Natural killer cell (primary cell): ENCODE measurements around the gene THRB. TPM values are rescaled to one million over a fixed set of nuclear protein-coding genes. Genes with fewer than 3 reads are reported as not detected.

Experiments used
- ATAC-seq, 3 donors: fragments of 150-1000 bp in 2 of 3; fragments of 200-7000 bp in 1 of 3; cut with Tn5 transposase; 1 replicate in 1 of 3; 2 replicates in 2 of 3; pipeline ENCODE4 v1.10.0; 2021; ENCODE audit warnings: mild to moderate bottlenecking in 2 of 3, moderate library complexity in 2 of 3
- DNase-seq, 2 donors: peaks; one replicate each; pipeline versions ENCODE4 v3.0.0 to v3.0.0-alpha.2; 2013 to 2021; ENCODE audit warnings: mixed read lengths in 1 of 2
- H3K27ac ChIP-seq: one replicate; pipeline ENCODE4 v1.5.1; 2013; ENCODE audit warnings: mild to moderate bottlenecking, low read length
- H3K27me3 ChIP-seq: one replicate; pipeline ENCODE4 v1.6.1; 2013; ENCODE audit warnings: low read length; ENCODE audit not compliant: control insufficient read depth, insufficient read depth
- H3K36me3 ChIP-seq: one replicate; pipeline ENCODE4 v1.6.1; 2013; ENCODE audit warnings: low read length; ENCODE audit not compliant: control insufficient read depth, insufficient read depth
- H3K4me1 ChIP-seq: one replicate; pipeline ENCODE4 v1.6.1; 2013; ENCODE audit warnings: low read length; ENCODE audit not compliant: control insufficient read depth, insufficient read depth
- H3K4me3 ChIP-seq: one replicate; pipeline ENCODE4 v1.5.1; 2013; ENCODE audit warnings: low read length
- H3K9me3 ChIP-seq: one replicate; pipeline ENCODE4 v1.6.1; 2013; ENCODE audit warnings: low read length; ENCODE audit not compliant: control insufficient read depth, insufficient read depth
- H3K27ac Mint-ChIP-seq, 2 donors: one replicate each; pipeline ENCODE4 v1.8.0; 2022; ENCODE audit warnings: mild to moderate bottlenecking in 2 of 2, mixed read lengths in 2 of 2, moderate library complexity in 1 of 2
- H3K27me3 Mint-ChIP-seq, 2 donors: one replicate each; pipeline ENCODE4 v1.8.0; 2022; ENCODE audit warnings: low read depth in 2 of 2, mixed read lengths in 2 of 2
- H3K36me3 Mint-ChIP-seq: one replicate; pipeline ENCODE4 v1.8.0; 2022; ENCODE audit warnings: mixed read lengths
- H3K4me1 Mint-ChIP-seq, 2 donors: one replicate each; pipeline ENCODE4 v1.8.0; 2022; ENCODE audit warnings: mixed read lengths in 2 of 2
- H3K4me3 Mint-ChIP-seq: one replicate; pipeline ENCODE4 v1.8.0; 2022; ENCODE audit warnings: mild to moderate bottlenecking, moderate library complexity, mixed read lengths
- H3K9me3 Mint-ChIP-seq, 2 donors: one replicate each; pipeline ENCODE4 v1.8.0; 2022; ENCODE audit warnings: mixed read lengths in 2 of 2
- CTCF ChIP-seq: fragments of 200-600 bp; IDR thresholded peaks from one replicate; pipeline ENCODE4 v1.8.0; 2022; ENCODE audit warnings: antibody characterized with exemption
- WGBS: methylation state at CpG from one replicate; pipeline ENCODE4 v1.1.7; 2013; ENCODE audit warnings: missing lambda C conversion rate; ENCODE audit not compliant: insufficient coverage; 5-methylcytosine and 5-hydroxymethylcytosine counted together
- intact Hi-C: fragments of 100-400 bp; cut with micrococcal nuclease; formaldehyde crosslinking; loops from one replicate; pipeline ENCODE4 v1.14.2; 2022
- total RNA-seq, 4 donors: library from RNA; stranded (reverse); fragments of 120-200 nt in 1 of 4; gene quantifications; one replicate each; pipeline versions ENCODE4 v1.2.3 to v1.2.4, GENCODE V29; 2013 to 2022

Gene THRB
- total RNA-seq, 3 donors from 2014 or later (not counting 1 experiment from before 2014, with no cell fraction given), result 0.05 TPM; not detected in 2

GRCh38 chr3:24507776-24508422 lies 13.2 kb upstream of the THRB start:
- Mint-ChIP-seq H3K4me1 (peaks cover 5 to 6% of the 10 kb centered on the region in 2 donors), H3K9me3 (peaks cover 0 to 2% of the 10 kb centered on the region in 2 donors), H3K36me3 (no peaks in the 10 kb centered on the region), H3K4me3 (no peak overlapping the region), H3K27ac (no peak overlapping the region), H3K27me3 (no peaks in the 10 kb centered on the region)
- Histone ChIP-seq H3K36me3 (no peaks in the 10 kb centered on the region), H3K27ac (no peak overlapping the region), H3K9me3 (no peaks in the 10 kb centered on the region), H3K4me3 (no peak overlapping the region), H3K4me1 (no peaks in the 10 kb centered on the region), H3K27me3 (no peaks in the 10 kb centered on the region)
- DNase-seq (no peak), ATAC-seq (no peak)
- 64% methylated on average over 2 of the region's 2 CpGs for WGBS
- intact Hi-C loops, result no loop called here
- TF ChIP-seq CTCF, result no peak

DNA sequence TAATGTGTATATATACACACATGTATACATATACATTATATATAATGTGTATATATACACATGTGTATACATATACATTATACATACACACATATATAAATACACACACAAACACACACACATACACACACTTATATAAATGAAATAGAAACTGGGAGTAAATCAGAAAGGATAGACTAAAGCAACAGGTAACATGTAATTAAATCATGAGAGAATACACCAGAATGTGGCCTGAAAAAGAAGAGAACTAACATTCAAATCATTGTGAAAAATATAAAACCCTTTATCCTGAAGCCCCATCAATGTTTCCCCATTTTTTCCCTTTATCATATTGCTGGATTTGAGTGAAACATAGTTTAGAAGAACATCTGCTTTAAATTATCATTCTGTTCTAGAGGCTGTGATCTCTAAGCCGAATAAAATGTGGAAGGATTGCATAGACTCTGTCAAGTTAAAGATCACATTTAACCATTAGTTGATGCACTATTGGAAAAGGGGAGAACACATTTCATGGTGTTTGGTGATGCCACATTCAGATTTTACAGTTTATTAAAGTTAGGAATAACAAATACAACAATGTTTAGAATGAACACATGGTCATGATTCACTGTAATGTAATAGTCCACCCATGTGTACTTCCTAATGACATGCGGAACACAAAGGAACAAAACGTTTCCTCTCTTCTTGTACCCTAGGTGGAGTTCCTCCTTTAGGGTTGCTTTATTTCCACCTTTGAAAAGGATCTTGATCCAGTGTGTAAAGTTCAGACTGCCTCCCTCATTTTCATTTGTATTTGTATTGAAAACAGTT lies 12.5 kb upstream of the THRB start:
- H3K36me3 ChIP-seq, result no peaks in the 10 kb centered on the region
- Mint-ChIP-seq H3K9me3 (peaks cover 0 to 2% of the 10 kb centered on the region in 2 donors), H3K4me1 (peaks cover 9% of the 10 kb centered on the region in 2 donors), H3K4me3 (no peak overlapping the region), H3K27ac (no peak overlapping the region), H3K36me3 (no peaks in the 10 kb centered on the region), H3K27me3 (no peaks in the 10 kb centered on the region)
- H3K9me3 ChIP-seq, result no peaks in the 10 kb centered on the region
- no peak for TF ChIP-seq CTCF
- no peak overlapping the region for H3K27ac ChIP-seq
- WGBS, result 100% methylated on average over 1 of the region's 3 CpGs
- ATAC-seq (no peak), DNase-seq (no peak)
- intact Hi-C loops, result no loop called here
- H3K27me3 ChIP-seq, result no peaks in the 10 kb centered on the region
- no peaks in the 10 kb centered on the region for H3K4me1 ChIP-seq
- H3K4me3 ChIP-seq, result no peak overlapping the region

GRCh38 chr3:24505691-24506550 lies 11.3 kb upstream of the THRB start:
- ATAC-seq (no peak), DNase-seq (no peak)
- intact Hi-C loops, result no loop called here
- whole genome bisulfite sequencing, result 80% methylated on average over 5 of the region's 7 CpGs
- Histone ChIP-seq H3K4me3 (no peak overlapping the region), H3K9me3 (no peaks in the 10 kb centered on the region), H3K27ac (no peak overlapping the region), H3K4me1 (no peaks in the 10 kb centered on the region), H3K36me3 (no peaks in the 10 kb centered on the region), H3K27me3 (no peaks in the 10 kb centered on the region)
- no peak for TF ChIP-seq CTCF
- Mint-ChIP-seq H3K9me3 (peaks cover 0 to 2% of the 10 kb centered on the region in 2 donors), H3K4me1 (peaks cover 9% of the 10 kb centered on the region in 2 donors), H3K4me3 (no peak overlapping the region), H3K27ac (no peak overlapping the region), H3K27me3 (no peaks in the 10 kb centered on the region), H3K36me3 (no peaks in the 10 kb centered on the region)
